GM11168 (cell line): ENCODE measurements around the gene C11orf24.

Experiments
- in situ Hi-C: fragments of 300-500 bp; cut with MboI; formaldehyde crosslinking; loops from one replicate; pipeline ENCODE4 v1.12.0; 2022; ENCODE audit warnings: low sequenced_read_pairs; ENCODE audit not compliant: unreplicated experiment

Gene C11orf24

DNA sequence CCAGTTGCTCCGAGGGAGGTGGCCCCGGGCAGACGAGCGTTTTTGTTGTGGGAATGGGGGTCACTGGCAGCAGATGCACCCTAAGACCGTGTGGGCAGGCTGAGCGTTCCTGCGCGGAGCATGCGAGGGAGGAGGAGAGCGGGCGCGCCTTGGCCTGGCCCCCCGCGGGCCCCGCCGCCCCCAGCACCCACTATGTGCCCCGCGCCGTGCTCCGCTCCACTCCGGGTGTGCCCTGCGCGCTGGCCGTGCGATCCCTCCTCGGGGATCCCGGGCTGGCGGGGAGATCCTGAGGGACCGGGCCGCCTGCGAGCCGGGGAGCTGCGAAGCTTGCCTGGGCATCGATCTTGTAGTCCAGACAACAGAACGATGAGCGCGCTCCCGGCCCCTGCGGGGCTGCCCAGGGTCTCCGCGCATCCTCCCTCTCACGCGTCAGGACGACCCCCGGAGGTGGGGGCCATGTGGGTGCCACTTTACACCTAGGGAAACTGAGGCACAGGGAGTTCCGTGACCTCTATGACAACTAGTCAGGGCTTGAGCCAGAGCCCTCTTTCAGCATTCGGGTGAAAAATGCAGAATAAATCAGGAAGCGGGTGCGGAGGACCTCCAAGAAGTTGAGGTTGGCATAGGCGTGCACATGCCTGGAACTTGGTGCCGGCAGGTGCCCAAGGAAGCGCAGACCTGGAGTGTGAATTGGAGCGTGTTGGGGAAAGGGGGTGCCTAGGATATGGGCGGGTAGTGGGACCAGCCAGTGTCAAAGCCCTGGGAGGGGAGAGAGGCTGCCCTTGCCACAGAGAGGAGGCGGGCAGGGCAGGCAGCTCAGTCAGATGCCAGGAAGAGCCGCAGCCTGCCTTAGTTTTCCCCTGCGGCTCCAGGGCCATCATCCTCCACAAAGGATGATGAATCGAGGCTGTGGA lies 57.3 kb downstream of the C11orf24 start:
- in situ Hi-C loops = no loop called here

DNA sequence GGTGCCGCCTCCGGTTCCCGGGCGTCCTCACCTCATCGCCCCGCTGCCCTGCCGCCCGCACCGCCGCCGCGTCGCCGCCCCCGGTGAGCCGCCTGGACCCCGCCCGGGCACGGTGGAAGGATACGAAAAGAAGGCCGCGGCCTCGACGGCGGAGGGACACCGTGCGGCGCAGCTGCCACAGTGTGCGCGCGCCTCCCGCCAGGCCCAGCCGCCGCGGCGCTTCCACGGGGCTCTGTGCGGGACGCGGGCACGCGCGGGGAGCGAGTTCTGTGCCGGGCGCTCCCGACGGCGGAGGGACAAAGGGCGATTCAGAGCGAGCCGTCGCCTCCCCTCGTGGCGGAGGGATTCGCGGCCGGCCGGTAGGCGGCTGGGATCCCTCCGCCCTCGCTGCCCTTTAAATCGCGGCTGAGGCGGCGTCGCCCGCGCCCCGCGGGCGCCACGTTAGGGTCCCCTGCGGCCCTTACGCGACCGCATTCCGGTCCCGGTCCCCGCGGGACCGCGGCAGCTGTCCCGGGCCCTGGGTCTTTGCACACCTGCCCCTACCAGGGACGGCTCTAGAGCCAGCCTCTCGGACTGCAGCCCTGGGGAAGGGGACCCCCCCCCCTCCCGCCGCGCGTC lies 58.1 kb downstream of the C11orf24 start:
- in situ Hi-C loops = no loop called here

DNA sequence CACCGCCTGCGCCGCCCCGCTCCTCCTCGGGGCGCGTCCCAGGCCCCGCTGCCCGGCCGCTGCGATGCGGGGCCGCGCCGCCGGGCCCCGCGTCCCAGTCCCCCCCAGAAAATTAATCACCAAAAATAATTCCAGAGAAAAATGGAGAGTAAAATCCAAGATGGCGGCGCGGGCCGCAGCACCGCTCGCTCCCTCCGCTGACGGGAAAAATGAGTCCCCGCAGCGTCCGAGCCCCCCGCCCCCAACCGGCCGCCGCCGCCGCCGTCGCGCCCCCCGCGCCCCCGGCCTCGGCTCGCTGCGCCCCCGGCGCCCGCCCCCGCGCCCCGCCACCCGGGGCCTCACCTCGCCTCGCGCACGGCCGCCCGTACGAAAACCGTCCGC lies 58.6 kb downstream of the C11orf24 start, which contains the start of gene KMT5B:
Gene KMT5B, minus strand, starts transcription at position 162 of the 381 bp plus-strand sequence. CDS start 23,220 bp downstream, outside the sequence.
- in situ Hi-C loops = no loop called here

DNA sequence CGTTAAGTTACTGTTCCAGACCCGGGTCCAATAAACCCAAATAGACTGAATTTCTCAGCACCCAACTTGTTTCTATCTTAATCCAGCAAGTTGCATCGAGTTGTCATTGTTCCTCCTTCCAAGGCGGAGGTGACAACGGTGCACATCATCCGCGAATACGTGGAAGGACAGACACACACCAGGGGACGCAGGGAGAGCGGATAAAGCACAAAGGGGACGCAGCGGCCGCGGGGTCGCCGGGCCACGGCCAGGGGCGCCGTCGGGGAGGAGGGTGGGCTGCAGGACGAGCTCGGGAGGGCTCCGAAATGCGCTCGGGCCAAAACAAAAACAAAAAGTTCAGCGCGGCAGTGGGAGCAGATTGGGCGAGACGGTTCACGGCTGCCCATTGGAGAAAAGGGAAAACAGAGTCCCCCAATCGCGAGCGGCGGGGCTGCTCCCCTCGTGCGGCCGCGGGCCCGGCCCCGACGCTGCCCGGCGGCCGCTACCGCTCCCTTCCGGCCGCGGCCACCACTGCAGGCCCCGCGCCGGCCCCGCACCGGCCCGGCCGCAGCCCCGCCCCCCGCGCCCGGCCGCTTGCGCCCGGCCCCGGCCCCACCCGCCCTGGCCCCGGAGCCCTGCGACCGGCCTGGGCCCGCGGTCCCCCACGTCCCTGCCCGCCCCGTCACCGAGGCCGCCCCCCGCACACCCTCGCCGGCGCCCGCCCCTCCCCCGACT lies 59.2 kb downstream of the C11orf24 start:
- in situ Hi-C loops = no loop called here

DNA sequence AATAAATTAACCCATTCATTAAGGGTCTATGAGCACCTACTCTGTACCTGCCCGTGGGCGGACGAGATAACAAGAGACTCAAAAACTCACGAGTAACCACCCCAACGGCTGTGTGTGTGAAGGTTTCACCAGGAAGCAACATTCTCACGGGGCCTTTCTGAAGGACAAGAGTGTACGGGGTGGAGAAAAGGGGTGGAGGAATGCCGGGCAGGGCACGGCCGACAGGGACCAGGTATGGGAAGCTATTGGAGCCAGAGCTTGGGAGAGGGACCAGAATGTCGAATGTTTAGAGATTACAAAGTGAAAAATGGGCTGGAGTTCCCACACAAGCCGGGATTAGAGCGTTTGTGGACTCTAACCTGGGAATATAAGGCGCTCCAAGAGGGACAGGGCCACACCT lies 60.2 kb downstream of the C11orf24 start:
- in situ Hi-C loops = no loop called here
